PC-9 (cell line): ENCODE measurements around the gene SLC7A9.

Experiments used
- EZH2 ChIP-seq: fragments of 200-600 bp; sonication (generic); IDR thresholded peaks from 2 replicates; pipeline ENCODE4 v1.8.0; 2017; ENCODE audit warnings: antibody characterized with exemption, low read depth
- TF ChIP-seq, protein P1 (sequence below): fragments of 200-600 bp; sonication (generic); conservative IDR thresholded peaks from 2 replicates; pipeline ENCODE4 v1.6.1; 2017; ENCODE audit warnings: mixed run types, antibody characterized with exemption, mild to moderate bottlenecking, moderate library complexity

DNA sequence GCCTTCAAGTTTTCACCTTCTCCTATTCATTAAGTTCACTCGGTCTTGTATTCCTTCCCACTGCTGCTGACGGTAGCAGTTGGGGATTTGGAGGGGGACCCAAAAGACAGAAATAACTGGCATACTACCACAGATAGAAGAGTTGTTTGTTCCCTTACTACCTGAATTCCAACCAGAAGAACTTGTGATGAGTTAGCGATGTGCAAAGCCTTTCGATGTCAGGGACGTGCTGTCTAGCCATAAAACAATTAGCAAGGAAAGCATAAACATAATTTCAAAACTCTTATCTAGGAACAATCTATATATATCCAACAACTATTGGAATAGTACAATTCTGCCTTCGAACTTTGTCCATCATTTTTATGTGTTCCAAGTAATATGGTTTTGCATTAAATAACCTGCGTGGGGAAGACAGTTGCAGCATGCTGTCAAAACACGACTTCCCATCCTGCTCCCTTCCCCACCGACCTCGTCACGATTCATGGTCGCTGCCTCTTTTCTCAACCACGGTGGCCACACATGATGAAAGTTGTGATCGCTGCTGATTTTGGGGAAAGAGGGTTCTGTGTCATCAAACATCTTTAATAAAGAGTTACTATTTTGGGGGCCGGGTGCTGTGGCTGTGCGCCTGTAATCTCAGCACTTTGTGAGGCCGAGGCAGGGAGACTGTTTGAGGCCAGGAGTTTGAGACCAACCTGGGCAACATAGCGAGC lies 3.8 kb upstream of the SLC7A9 start:
- TF ChIP-seq, protein P1, sequence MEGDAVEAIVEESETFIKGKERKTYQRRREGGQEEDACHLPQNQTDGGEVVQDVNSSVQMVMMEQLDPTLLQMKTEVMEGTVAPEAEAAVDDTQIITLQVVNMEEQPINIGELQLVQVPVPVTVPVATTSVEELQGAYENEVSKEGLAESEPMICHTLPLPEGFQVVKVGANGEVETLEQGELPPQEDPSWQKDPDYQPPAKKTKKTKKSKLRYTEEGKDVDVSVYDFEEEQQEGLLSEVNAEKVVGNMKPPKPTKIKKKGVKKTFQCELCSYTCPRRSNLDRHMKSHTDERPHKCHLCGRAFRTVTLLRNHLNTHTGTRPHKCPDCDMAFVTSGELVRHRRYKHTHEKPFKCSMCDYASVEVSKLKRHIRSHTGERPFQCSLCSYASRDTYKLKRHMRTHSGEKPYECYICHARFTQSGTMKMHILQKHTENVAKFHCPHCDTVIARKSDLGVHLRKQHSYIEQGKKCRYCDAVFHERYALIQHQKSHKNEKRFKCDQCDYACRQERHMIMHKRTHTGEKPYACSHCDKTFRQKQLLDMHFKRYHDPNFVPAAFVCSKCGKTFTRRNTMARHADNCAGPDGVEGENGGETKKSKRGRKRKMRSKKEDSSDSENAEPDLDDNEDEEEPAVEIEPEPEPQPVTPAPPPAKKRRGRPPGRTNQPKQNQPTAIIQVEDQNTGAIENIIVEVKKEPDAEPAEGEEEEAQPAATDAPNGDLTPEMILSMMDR, result no peak
- TF ChIP-seq EZH2, result no peak
